Pancreas (tissue), 10 donors: Measurements from ENCODE around the gene SPATA19. TPM values are rescaled to one million over a fixed set of nuclear protein-coding genes. Genes with fewer than 3 reads are reported as not detected.

Experiments used
- ATAC-seq, 4 donors: fragments of 200-7000 bp; cut with Tn5 transposase; one replicate each; pipeline versions ENCODE4 v1.8.0 to v1.9.1; 2020; ENCODE audit warnings: mild to moderate bottlenecking in 4 of 4, moderate library complexity in 4 of 4
- DNase-seq, 6 donors: peaks; one replicate each; pipeline ENCODE4 v3.0.0-alpha.2; 2020
- FAIRE-seq: peaks from 2 replicates; lab custom pipeline; 2012; peaks lifted over from hg19 to GRCh38; lab: Jason Lieb, UNC
- H3K27ac ChIP-seq, 4 donors: fragments of 200-600 bp; sonication (generic); 1 replicate in 3 of 4; 2 replicates in 1 of 4; pipeline versions ENCODE4 v1.5.0 to v1.8.0; 2020
- H3K27me3 ChIP-seq, 4 donors: fragments of 200-600 bp; one replicate each; pipeline ENCODE4 v1.8.0; 2021
- H3K36me3 ChIP-seq, 3 donors: fragments of 200-600 bp; sonication (generic) in 1 of 3; one replicate each; pipeline versions ENCODE4 v1.5.0 to v1.8.0; 2020 to 2021
- H3K4me1 ChIP-seq, 3 donors: fragments of 200-600 bp; one replicate each; pipeline ENCODE4 v1.8.0; 2021
- H3K4me3 ChIP-seq, 4 donors: fragments of 200-600 bp; sonication (generic) in 2 of 4; one replicate each; pipeline versions ENCODE4 v1.5.0 to v1.8.0; 2020 to 2021
- H3K9me3 ChIP-seq, 4 donors: fragments of 200-600 bp; one replicate each; pipeline ENCODE4 v1.8.0; 2021
- CTCF ChIP-seq, 4 donors: fragments of 200-600 bp; sonication (generic) in 3 of 4; IDR thresholded peaks; one replicate each; pipeline versions ENCODE4 v1.5.0 to v1.8.0; 2021; ENCODE audit warnings: antibody characterized with exemption in 4 of 4
- WGBS, 2 donors: extraction: QIAGEN DNeasy Blood & Tissue Kit; methylation state at CpG; one replicate each; pipeline ENCODE4 v1.1.7; 2013; 5-methylcytosine and 5-hydroxymethylcytosine counted together
- intact Hi-C, 3 donors: fragments of 100-400 bp; cut with DNase I; formaldehyde crosslinking; loops; one replicate each; pipeline versions ENCODE4 v1.11.1 to v1.14.2; 2022
- polyA plus RNA-seq, 2 donors: library from polyadenylated mRNA; stranded (reverse); fragments of 200-250 nt; gene quantifications; one replicate each; pipeline ENCODE4 v1.2.3, GENCODE V29; 2013
- total RNA-seq, 6 donors: library from RNA; stranded (reverse); fragmentation: NEBNext Ultra II Directional in 4 of 6; extraction: Animal tissue kit (Norgen Biotek cat#: 25700) in 4 of 6; gene quantifications; one replicate each; pipeline versions ENCODE4 v1.2.1 to v1.2.4, GENCODE V29; 2021 to 2023
- donor health status: healthy with polysubstance abuse.
- donor health status: DM: no; HTN: no; CAD: no; lungs with moderate emphysema.
- donor health status: DM: no; HTN: no; CAD: no.
- donor health status: control.
- donor health status: control.
- donor health status: Bipolar disorder and iron deficiency.
- donor health status: DM: yes; HTN: yes; CAD: no.
- donor health status: DM: no; HTN: no; CAD: no.
- donor health status: DM: no; HTN: no; CAD: no.
- donor health status: DM: yes; HTN: yes; CAD: no.

Gene SPATA19
- total and polyA plus RNA-seq, 8 donors = not detected

DNA sequence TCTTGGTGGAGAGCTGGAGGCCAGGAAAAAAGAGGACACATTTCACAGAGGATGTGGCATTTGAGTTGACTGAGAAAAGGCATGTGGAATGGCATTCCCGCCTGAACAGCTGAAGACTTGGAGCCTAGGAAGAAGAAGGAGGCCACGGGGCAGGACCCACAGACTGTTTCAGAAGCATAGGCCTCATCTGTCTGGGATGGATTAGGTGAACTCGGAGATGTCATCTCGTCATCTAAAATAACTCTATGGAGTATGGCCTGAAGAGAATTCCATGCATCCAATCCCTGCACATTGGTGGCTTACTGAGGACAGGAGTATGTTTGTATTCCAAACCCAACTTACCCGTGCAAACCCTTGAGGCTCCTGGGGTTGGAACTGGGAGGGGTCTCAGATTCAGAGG, 16.4 kb downstream of the SPATA19 start:
- DNase-seq = no peak
- WGBS, 2 donors = 50 to 70% methylated on average over 5 of the region's 5 CpGs
- Histone ChIP-seq H3K4me3 (no peak overlapping the region), H3K27ac (no peak overlapping the region), H3K9me3 (no peaks in the 10 kb centered on the region), H3K36me3 (no peaks in the 10 kb centered on the region), H3K4me1 (no peaks in the 10 kb centered on the region), H3K27me3 (peaks cover 0 to 4% (median 0%) of the 10 kb centered on the region in 4 donors)
- intact Hi-C loops = no loop called here
- no peak for TF ChIP-seq CTCF (IDR thresholded peaks at IDR 0.05)
- no peak for ATAC-seq
- FAIRE-seq = no peak

- no peak for TF ChIP-seq CTCF (IDR thresholded peaks at IDR 0.05)
- WGBS, 2 donors = 52 to 69% methylated on average over 3 of the region's 3 CpGs
- intact Hi-C loops = no loop called here
- no peaks in the 10 kb centered on the region for H3K4me1 ChIP-seq
- no peak overlapping the region for H3K27ac ChIP-seq
- DNase-seq (no peak), FAIRE-seq (no peak), ATAC-seq (no peak)
- no peaks in the 10 kb centered on the region for H3K36me3 ChIP-seq
- no peaks in the 10 kb centered on the region for H3K9me3 ChIP-seq
- peaks cover 0 to 4% (median 0%) of the 10 kb centered on the region in 4 donors for H3K27me3 ChIP-seq
- H3K4me3 ChIP-seq = no peak overlapping the region
Observed at GRCh38 chr11:133827556-133827955, 17.8 kb downstream of the SPATA19 start.

GRCh38 chr11:133826866-133827265, 18.4 kb downstream of the SPATA19 start:
- Histone ChIP-seq H3K27ac (no peak overlapping the region), H3K36me3 (no peaks in the 10 kb centered on the region), H3K9me3 (no peaks in the 10 kb centered on the region), H3K4me3 (no peak overlapping the region), H3K4me1 (no peaks in the 10 kb centered on the region), H3K27me3 (peaks cover 0 to 4% (median 0%) of the 10 kb centered on the region in 4 donors)
- 53 to 71% methylated on average over 4 of the region's 4 CpGs for WGBS, 2 donors
- no peak for ATAC-seq
- no peak for DNase-seq
- no peak for TF ChIP-seq CTCF (IDR thresholded peaks at IDR 0.05)
- FAIRE-seq = no peak
- intact Hi-C loops = no loop called here

DNA sequence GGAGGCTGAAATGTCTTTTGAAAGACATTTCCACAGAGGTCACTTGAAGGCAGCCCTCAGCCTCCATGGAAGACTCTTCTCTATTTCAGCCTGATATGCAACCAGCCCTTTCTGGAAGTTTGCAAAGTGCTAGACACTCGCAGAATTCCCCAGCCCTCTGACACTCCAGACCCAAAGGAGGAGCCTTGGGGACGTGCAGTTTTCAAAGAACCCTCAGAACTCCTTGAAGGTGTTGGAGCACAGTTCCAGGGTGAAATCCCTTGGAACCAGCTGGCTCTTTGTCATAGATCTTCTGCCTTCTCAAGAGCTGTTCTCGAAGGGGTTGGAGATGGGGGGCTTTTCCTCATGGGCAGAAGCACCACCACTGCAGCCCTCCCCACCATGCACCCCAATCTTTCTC, 19.6 kb downstream of the SPATA19 start:
- FAIRE-seq (no peak), DNase-seq (no peak), ATAC-seq (no peak)
- H3K27me3 ChIP-seq = peaks cover 0 to 4% (median 0%) of the 10 kb centered on the region in 4 donors
- no peak overlapping the region for H3K27ac ChIP-seq
- intact Hi-C loops = no loop called here
- H3K4me3 ChIP-seq = no peak overlapping the region
- H3K9me3 ChIP-seq = no peaks in the 10 kb centered on the region
- TF ChIP-seq CTCF (IDR thresholded peaks at IDR 0.05) = no peak
- no peaks in the 10 kb centered on the region for H3K4me1 ChIP-seq
- 28 to 38% methylated on average over 3 of the region's 3 CpGs for WGBS, 2 donors
- no peaks in the 10 kb centered on the region for H3K36me3 ChIP-seq

DNA sequence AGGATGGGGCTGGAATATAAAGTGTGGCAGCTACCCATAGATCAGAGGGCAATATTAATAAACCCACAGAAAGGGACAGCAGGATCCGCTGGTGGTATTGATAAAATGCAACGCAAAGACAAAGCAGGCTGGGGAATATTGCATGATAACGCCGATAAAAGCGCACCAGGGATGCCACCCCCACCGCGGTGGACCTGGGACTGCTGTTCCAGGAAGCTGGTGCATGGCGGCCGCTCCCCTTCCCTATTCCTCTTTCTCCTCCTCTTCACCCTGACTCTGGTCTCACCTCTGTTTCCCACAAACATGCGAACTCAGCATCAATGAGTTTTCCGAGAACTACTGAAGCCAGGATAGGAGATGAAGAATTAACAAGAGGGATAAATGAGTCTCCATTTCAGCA, 20.2 kb downstream of the SPATA19 start:
- peaks cover 0 to 4% (median 0%) of the 10 kb centered on the region in 4 donors for H3K27me3 ChIP-seq
- FAIRE-seq (no peak), ATAC-seq (no peak), DNase-seq (no peak)
- H3K4me3 ChIP-seq = no peak overlapping the region
- H3K36me3 ChIP-seq = no peaks in the 10 kb centered on the region
- 70 to 80% methylated on average over 11 of the region's 11 CpGs for WGBS, 2 donors
- no peaks in the 10 kb centered on the region for H3K4me1 ChIP-seq
- no peaks in the 10 kb centered on the region for H3K9me3 ChIP-seq
- TF ChIP-seq CTCF (IDR thresholded peaks at IDR 0.05) = no peak
- no peak overlapping the region for H3K27ac ChIP-seq
- intact Hi-C loops = no loop called here
